NB4 (cell line): ENCODE data around the gene INPP4A.
A peak's percentile ranks its signal among the peaks of the same experiment; 100 is the strongest.

ENCODE experiments used
- DNase-seq: peaks from one replicate; pipeline ENCODE4 v3.0.0; 2010; ENCODE audit warnings: low read depth
- H3K4me3 ChIP-seq: one replicate; pipeline ENCODE4 v1.5.1; 2011; ENCODE audit warnings: mild to moderate bottlenecking, low read depth, low read length, moderate library complexity
- MYC ChIP-seq: IDR thresholded peaks from 2 replicates; pipeline ENCODE4 v1.6.1; 2011; ENCODE audit warnings: low read depth, low read length
- POLR2A ChIP-seq: IDR thresholded peaks from 2 replicates; pipeline ENCODE4 v1.6.1; 2011; ENCODE audit warnings: mild to moderate bottlenecking; ENCODE audit not compliant: insufficient read length; ENCODE audit errors: extremely low read depth
- TF ChIP-seq, protein P1 (sequence below): IDR thresholded peaks from 2 replicates; pipeline ENCODE4 v1.6.1; 2011; ENCODE audit warnings: low read depth, low read length
- TF ChIP-seq, protein P2 (sequence below): IDR thresholded peaks from one replicate; pipeline ENCODE4 v1.5.1; 2012; ENCODE audit warnings: low read depth, low read length

Gene INPP4A

DNA sequence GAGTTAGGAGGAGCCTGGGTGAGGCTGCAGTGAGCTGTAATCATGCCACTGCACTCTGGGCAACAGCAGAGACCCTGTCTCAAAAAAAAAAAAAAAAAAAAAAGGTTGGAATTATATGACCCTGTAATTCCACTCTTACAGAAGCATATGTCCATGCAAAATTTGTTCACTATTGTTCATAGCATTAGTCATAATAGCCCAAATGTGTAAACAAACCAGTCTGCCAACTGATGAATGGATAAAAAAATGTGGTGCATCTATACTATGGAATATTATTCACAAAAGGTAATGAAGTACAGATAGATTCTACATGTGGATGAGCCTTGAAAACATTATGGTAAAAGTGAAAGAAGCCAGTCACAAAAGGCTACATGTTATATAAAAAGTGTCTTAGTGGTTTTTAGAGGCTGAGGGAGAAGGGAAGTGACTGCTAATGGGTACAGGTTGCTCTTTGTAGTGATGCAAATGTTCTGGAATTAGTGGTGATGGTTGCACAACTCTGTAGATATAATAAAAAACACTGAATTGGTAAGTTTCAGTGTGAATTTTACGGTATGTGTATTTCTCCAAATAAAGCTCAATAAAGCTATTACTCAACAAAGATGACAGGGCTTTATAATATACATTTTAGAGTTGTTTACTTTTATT is 154.2 kb downstream of the INPP4A start:
- no peak overlapping the region for H3K4me3 ChIP-seq
- TF ChIP-seq, protein P1, sequence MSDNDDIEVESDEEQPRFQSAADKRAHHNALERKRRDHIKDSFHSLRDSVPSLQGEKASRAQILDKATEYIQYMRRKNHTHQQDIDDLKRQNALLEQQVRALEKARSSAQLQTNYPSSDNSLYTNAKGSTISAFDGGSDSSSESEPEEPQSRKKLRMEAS = no peak
- TF ChIP-seq, protein P2, sequence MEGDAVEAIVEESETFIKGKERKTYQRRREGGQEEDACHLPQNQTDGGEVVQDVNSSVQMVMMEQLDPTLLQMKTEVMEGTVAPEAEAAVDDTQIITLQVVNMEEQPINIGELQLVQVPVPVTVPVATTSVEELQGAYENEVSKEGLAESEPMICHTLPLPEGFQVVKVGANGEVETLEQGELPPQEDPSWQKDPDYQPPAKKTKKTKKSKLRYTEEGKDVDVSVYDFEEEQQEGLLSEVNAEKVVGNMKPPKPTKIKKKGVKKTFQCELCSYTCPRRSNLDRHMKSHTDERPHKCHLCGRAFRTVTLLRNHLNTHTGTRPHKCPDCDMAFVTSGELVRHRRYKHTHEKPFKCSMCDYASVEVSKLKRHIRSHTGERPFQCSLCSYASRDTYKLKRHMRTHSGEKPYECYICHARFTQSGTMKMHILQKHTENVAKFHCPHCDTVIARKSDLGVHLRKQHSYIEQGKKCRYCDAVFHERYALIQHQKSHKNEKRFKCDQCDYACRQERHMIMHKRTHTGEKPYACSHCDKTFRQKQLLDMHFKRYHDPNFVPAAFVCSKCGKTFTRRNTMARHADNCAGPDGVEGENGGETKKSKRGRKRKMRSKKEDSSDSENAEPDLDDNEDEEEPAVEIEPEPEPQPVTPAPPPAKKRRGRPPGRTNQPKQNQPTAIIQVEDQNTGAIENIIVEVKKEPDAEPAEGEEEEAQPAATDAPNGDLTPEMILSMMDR = no peak
- TF ChIP-seq POLR2A = no peak
- no peak for TF ChIP-seq MYC
- DNase-seq = peak; percentile 20

DNA sequence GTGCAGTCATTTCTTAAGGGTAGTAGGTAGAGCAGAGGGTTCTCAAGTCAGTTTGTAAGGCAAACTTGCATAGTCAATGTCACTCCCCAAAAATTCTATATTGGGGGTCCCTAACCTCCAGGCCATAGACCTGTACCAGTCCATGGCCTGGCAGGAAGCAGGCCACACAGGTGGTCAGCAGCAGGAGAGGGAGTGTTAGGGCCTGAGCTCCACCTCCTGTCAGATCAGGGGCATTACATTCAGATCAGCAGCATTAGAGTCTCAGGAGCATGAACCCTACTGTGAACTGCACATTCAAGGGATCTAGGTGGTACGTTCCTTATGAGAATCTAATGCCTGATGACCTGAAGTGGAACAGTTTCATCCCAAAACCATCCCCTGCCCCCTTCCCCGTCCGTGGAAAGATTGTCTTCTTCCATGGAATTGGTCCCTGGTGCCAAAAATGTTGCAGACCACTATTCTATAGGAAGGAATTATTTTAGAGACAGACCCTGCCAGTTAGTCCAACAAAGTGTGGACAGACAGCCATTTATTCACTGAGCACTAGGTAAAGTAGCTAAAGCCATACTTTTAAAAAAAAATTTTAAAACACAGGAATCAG is 157.0 kb downstream of the INPP4A start:
- peak; percentile 57 for DNase-seq
- TF ChIP-seq, protein P1 = no peak
- TF ChIP-seq, protein P2 = peak; percentile 70
- H3K4me3 ChIP-seq = no peak overlapping the region

DNA sequence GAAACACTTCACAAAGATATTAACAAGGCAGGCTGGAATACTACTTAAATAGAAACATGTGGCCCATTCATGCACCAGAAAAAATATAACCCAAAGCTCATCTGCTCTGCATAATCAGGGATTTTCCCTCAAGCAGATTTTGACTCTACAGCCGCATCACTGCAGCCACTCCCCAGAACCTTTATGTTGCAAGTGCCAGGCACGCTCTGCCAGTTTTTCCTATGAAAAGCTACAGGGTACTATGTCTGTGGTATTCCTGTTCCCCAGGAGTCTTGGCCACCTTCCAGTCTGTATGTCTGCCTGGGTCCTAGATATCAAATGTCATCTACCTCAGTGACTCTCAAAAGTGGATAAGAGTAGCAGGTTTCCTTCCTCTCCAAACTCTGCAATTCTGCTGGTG is 159.9 kb downstream of the INPP4A start:
- H3K4me3 ChIP-seq = no peak overlapping the region
- no peak for DNase-seq

DNA sequence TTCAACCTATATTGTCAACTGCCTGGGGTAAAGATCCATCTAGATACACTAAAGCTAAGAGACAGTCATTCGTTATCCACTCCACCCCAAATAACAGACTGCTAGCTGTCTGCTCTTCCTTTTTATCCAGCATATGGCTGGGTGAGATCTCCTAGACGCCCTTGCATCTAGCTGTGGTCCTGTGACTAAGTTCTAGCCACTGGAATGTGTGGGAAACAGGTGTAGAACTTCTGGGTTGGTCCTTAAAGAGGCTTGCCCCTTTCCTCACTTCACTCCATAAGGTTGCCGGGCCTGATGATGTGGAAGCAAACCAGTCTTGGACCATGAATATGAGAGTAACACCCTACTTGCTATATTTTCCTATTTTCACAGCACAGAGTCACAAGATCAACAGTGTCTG is 160.4 kb downstream of the INPP4A start:
- DNase-seq = no peak
- no peak overlapping the region for H3K4me3 ChIP-seq
- TF ChIP-seq, protein P2 = no peak
- no peak for TF ChIP-seq MYC
- no peak for TF ChIP-seq POLR2A
- TF ChIP-seq, protein P1 = no peak

More for the DNA sequence above, 159.9 kb downstream of the INPP4A start:
- TF ChIP-seq MYC (no peak), POLR2A (no peak)
- TF ChIP-seq, protein P1 = no peak
- TF ChIP-seq, protein P2 = no peak

DNA sequence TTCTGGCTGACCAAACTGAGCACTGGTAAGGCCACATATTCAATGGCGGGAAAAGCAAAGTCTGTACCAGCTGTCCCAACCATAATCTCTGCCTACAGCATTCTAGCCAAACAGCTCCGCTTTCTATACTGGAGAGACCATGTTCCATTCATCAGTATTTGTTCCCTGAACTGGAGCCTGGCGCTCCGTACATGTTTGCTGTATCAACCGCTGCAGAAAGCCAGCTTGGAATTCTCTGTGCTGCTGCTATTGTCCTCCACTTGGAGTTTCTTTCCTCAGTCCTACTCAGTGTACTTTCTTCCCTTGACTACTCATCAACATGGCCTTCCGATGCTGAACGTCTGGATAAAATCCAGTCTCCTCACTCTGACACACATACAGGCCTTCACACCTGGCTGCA is 161.8 kb downstream of the INPP4A start:
- H3K4me3 ChIP-seq = peak overlapping the region; percentile 99
- no peak for DNase-seq
- TF ChIP-seq, protein P1 = no peak
- TF ChIP-seq, protein P2 = no peak
- TF ChIP-seq POLR2A (no peak), MYC (no peak)
